Endothelial cell of umbilical vein (primary cell): Measurements from ENCODE around the gene CDH2. TPM values are rescaled to one million over a fixed set of nuclear protein-coding genes. Genes with fewer than 3 reads are reported as not detected.

Experiments
- BruUV-seq: library from RNA; stranded (reverse); fragments of 400-500 nt; replicated peaks from 2 replicates; lab custom pipeline; 2021; lab: Mats Ljungman, UMichigan
- CTCF ChIA-PET: fragments of 300-600, 350-600 bp; sonication (Branson Sonifier 250); formaldehyde crosslinking; loops from one replicate; lab custom pipeline; 2021; ENCODE audit warnings: antibody characterized with exemption, inconsistent platforms; lab: Charles Lee
- POLR2A ChIA-PET: fragments of 300-600, 350-600 bp; sonication (Branson Sonifier 250); formaldehyde crosslinking; loops from one replicate; lab custom pipeline; 2021; ENCODE audit warnings: antibody characterized with exemption, inconsistent platforms; lab: Charles Lee
- DNase-seq: peaks from one replicate; pipeline ENCODE4 v3.0.0-alpha.2; 2011; ENCODE audit warnings: low read depth, low spot score
- FAIRE-seq: peaks from 2 replicates; lab custom pipeline; 2011; peaks lifted over from hg19 to GRCh38; lab: Jason Lieb, UNC
- H2AFZ ChIP-seq: 2 replicates; pipeline ENCODE4 v1.6.0; 2012; ENCODE audit warnings: low read depth, low read length, control low read depth, inconsistent platforms
- H3K27ac ChIP-seq: 2 replicates; pipeline ENCODE4 v1.5.1; 2011; ENCODE audit warnings: low read depth, mild to moderate bottlenecking, control low read depth, low read length, moderate library complexity; ENCODE audit not compliant: insufficient read depth
- H3K27me3 ChIP-seq, 2 experiments: 2 replicates each; pipeline versions ENCODE4 v1.6.0 to v1.6.1; 2011; ENCODE audit warnings: low read length in 2 of 2, mixed read lengths in 1 of 2; ENCODE audit not compliant: control insufficient read depth in 2 of 2, insufficient read depth in 2 of 2
- H3K36me3 ChIP-seq, 2 experiments: 2 replicates in 1 of 2; 3 replicates in 1 of 2; pipeline ENCODE4 v1.5.1; 2011; ENCODE audit warnings: low read length in 2 of 2, mild to moderate bottlenecking in 1 of 2, moderate library complexity in 1 of 2; ENCODE audit not compliant: control insufficient read depth in 2 of 2, insufficient read depth in 2 of 2; ENCODE audit errors: extremely low read depth in 1 of 2
- H3K4me1 ChIP-seq: 3 replicates; pipeline ENCODE4 v1.5.1; 2011; ENCODE audit warnings: mild to moderate bottlenecking, low read length; ENCODE audit not compliant: control insufficient read depth, insufficient read depth; ENCODE audit errors: extremely low read depth
- H3K4me2 ChIP-seq: 2 replicates; pipeline ENCODE4 v1.6.1; 2011; ENCODE audit warnings: low read length, control low read depth, mixed read lengths; ENCODE audit not compliant: insufficient read depth
- H3K4me3 ChIP-seq, 3 experiments: fragments of 200-600 bp in 1 of 3; sonication (generic), shearing (Covaris generic) in 1 of 3; replicated peaks in 1 of 3; 2 replicates each; pipeline ENCODE4 v1.5.1; 2011 to 2016; ENCODE audit warnings: control low read depth in 3 of 3, low read length in 3 of 3, mild to moderate bottlenecking in 2 of 3, inconsistent platforms in 1 of 3, low read depth in 1 of 3, moderate library complexity in 1 of 3; ENCODE audit not compliant: insufficient read depth in 1 of 3
- H3K79me2 ChIP-seq: 2 replicates; pipeline ENCODE4 v1.6.0; 2012; ENCODE audit warnings: low read length, inconsistent platforms; ENCODE audit not compliant: control insufficient read depth, insufficient read depth
- H3K9ac ChIP-seq: replicated peaks from 2 replicates; pipeline ENCODE3; 2011; ENCODE audit warnings: low read length, control low read depth; ENCODE audit not compliant: insufficient read depth; ENCODE audit errors: extremely low read depth
- H3K9me1 ChIP-seq: replicated peaks from 3 replicates; pipeline ENCODE4 v1.6.0; 2011; ENCODE audit warnings: mild to moderate bottlenecking, low read length; ENCODE audit not compliant: control insufficient read depth, insufficient read depth; ENCODE audit errors: extremely low read depth
- H3K9me3 ChIP-seq: replicated peaks from 2 replicates; pipeline ENCODE4 v1.5.1; 2012; ENCODE audit warnings: low read length, inconsistent platforms; ENCODE audit not compliant: control insufficient read depth, insufficient read depth
- H4K20me1 ChIP-seq: replicated peaks from 2 replicates; pipeline ENCODE3; 2011; ENCODE audit warnings: mild to moderate bottlenecking, low read length; ENCODE audit not compliant: control insufficient read depth, insufficient read depth; ENCODE audit errors: extremely low read depth
- CTCF ChIP-seq, 2 donors: IDR thresholded peaks; 1 replicate in 1 of 2; 2 replicates in 1 of 2; pipeline ENCODE4 v1.5.1; 2011; ENCODE audit warnings: low read length in 2 of 2, mild to moderate bottlenecking in 2 of 2, moderate library complexity in 2 of 2, control low read depth in 1 of 2, inconsistent platforms in 1 of 2, low read depth in 1 of 2; ENCODE audit not compliant: insufficient read depth in 1 of 2; ENCODE audit errors: extremely low read depth in 1 of 2
- EZH2 ChIP-seq: IDR thresholded peaks from 2 replicates; pipeline ENCODE4 v1.6.1; 2012; ENCODE audit warnings: borderline replicate concordance, low read depth, mild to moderate bottlenecking, moderate library complexity, low read length, inconsistent platforms; ENCODE audit not compliant: severe bottlenecking
- FOS ChIP-seq: IDR thresholded peaks from 2 replicates; pipeline ENCODE4 v1.6.1; 2011; ENCODE audit warnings: mild to moderate bottlenecking, low read length, moderate library complexity, borderline replicate concordance; ENCODE audit not compliant: insufficient read depth
- GATA2 ChIP-seq: IDR thresholded peaks from 2 replicates; pipeline ENCODE4 v1.7.0; 2011; ENCODE audit warnings: low read depth, mild to moderate bottlenecking, moderate library complexity, mixed read lengths, low read length; ENCODE audit not compliant: insufficient read length, insufficient read depth
- JUN ChIP-seq: IDR thresholded peaks from 2 replicates; pipeline ENCODE4 v1.6.1; 2011; ENCODE audit warnings: borderline replicate concordance, low read depth; ENCODE audit not compliant: insufficient read length, insufficient read depth
- MAX ChIP-seq: IDR thresholded peaks from 2 replicates; pipeline ENCODE4 v1.6.1; 2011; ENCODE audit not compliant: insufficient read depth, insufficient read length
- MYC ChIP-seq: IDR thresholded peaks from one replicate; pipeline ENCODE4 v1.6.1; 2011; ENCODE audit warnings: mild to moderate bottlenecking, low read depth, low read length
- POLR2A ChIP-seq: IDR thresholded peaks from 2 replicates; pipeline ENCODE4 v1.6.1; 2012; ENCODE audit warnings: low read depth, mild to moderate bottlenecking, control low read depth, low read length
- POLR2AphosphoS5 ChIP-seq: IDR thresholded peaks from 2 replicates; pipeline ENCODE4 v1.6.1; 2012; ENCODE audit warnings: low read depth, mild to moderate bottlenecking, control low read depth, low read length, moderate library complexity; ENCODE audit not compliant: insufficient read depth
- dilution Hi-C: fragments of 300-500 bp; cut with MboI; formaldehyde crosslinking; loops from one replicate; pipeline ENCODE4 v1.15.0; 2019; ENCODE audit warnings: low sequenced_read_pairs; ENCODE audit not compliant: extremely low pct_ligation_motif_present
- intact Hi-C: fragments of 100-400 bp; cut with micrococcal nuclease; formaldehyde crosslinking; loops from one replicate; pipeline ENCODE4 v1.10.0; 2022
- polyA plus RNA-seq, 4 experiments: library from polyadenylated mRNA; depleted of rRNA in 3 of 4; stranded (reverse) in 3 of 4; unstranded in 1 of 4; fragments of >200 nt; gene quantifications; 2 replicates each; pipeline versions ENCODE4 v1.2.1 to v1.2.3, GENCODE V29; 2011 to 2012; ENCODE audit warnings: missing spikeins in 1 of 4
- total RNA-seq: library from RNA; stranded (reverse); gene quantifications from 2 replicates; pipeline ENCODE4 v1.2.3, GENCODE V29; 2021

Gene CDH2
- total and polyA plus RNA-seq, 2 donors (not counting 3 experiments of a cell fraction or from before 2014, with no cell fraction given), result 37.6 to 59.5 TPM

DNA sequence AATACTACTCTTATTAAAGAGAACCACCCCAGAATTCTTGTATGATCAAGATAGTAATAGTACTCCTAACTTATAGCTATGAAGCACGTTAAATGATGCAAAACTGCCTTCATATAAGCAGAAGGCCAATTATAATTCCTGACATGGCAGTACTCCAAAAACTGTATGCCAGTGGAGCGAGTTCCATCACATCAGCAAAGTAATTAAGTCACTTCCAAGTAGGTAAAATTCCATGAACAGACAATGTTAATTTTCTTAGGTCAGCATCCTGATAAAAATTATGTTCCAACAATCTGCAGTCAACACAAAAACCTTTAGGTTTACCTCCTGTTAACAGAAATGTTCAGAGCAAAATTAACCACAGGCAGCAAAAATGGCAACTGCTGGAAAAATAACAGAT lies 136.7 kb downstream of the CDH2 start:
- Histone ChIP-seq H3K9me3 (no peaks in the 10 kb centered on the region), H3K4me1 (peaks cover 15% of the 10 kb centered on the region), H3K9me1 (no peaks in the 10 kb centered on the region), H3K4me2 (no peak overlapping the region), H3K27me3 (no peaks in the 10 kb centered on the region), H3K4me3 (no peak overlapping the region), H3K79me2 (no peaks in the 10 kb centered on the region), H2AFZ (no peak overlapping the region), H3K9ac (no peak overlapping the region), H4K20me1 (no peaks in the 10 kb centered on the region), H3K27ac (no peak overlapping the region), H3K36me3 (no peaks in the 10 kb centered on the region)
- CTCF ChIA-PET, result no interaction called here
- POLR2A ChIA-PET, result no interaction called here
- dilution Hi-C loops, result no loop called here
- TF ChIP-seq MYC (no peak), MAX (no peak), CTCF (IDR thresholded peaks at IDR 0.05; ENCODE audit: extremely low read depth in 1 of 2, insufficient read depth in 1 of 2, low read depth in 1 of 2, low read length in 2 of 2) (no peak)
- FAIRE-seq (no peak), DNase-seq (no peak)
- BruUV-seq, result no TSS peak
- intact Hi-C loops, result no loop called here

DNA sequence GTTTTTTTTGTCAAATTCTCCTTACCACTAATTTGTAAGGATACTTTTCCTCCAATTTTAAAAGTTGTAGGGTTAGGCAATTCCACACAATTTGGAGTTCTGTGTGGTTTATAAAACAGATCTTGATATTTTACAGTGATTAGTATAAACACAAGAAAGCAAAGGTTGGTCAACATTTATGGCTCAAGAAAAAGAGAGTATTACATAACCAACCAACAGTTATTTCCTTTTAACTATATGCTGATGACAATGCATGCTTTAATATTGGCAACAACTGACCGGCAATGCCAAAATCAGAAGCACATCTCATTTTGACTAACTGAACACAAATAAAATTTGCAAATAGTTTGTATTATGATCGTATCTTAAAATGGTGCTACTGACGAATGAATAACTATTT lies 137.2 kb downstream of the CDH2 start:
- Histone ChIP-seq H3K4me1 (peaks cover 15% of the 10 kb centered on the region), H3K9ac (no peak overlapping the region), H3K27ac (no peak overlapping the region), H3K27me3 (no peaks in the 10 kb centered on the region), H3K36me3 (no peaks in the 10 kb centered on the region), H2AFZ (no peak overlapping the region), H3K4me3 (no peak overlapping the region), H3K9me1 (no peaks in the 10 kb centered on the region), H4K20me1 (no peaks in the 10 kb centered on the region), H3K79me2 (no peaks in the 10 kb centered on the region), H3K9me3 (no peaks in the 10 kb centered on the region), H3K4me2 (peak overlapping the region; percentile 34)
- CTCF ChIA-PET, result no interaction called here
- no TSS peak for BruUV-seq
- FAIRE-seq (no peak), DNase-seq (no peak)
- TF ChIP-seq JUN (no peak), FOS (no peak), POLR2AphosphoS5 (no peak), MAX (no peak), POLR2A (no peak), CTCF (IDR thresholded peaks at IDR 0.05; ENCODE audit: extremely low read depth in 1 of 2, insufficient read depth in 1 of 2, low read depth in 1 of 2, low read length in 2 of 2) (no peak), GATA2 (no peak), MYC (no peak), EZH2 (no peak)
- dilution Hi-C loops (no loop called here), intact Hi-C loops (loop anchor here (2.0 kb wide), 1 partner anchor 75 kb away; no protein-coding TSS in a partner anchor)
- POLR2A ChIA-PET, result no interaction called here
